Mesenchymal stem cell (in vitro differentiated cells and primary cell): ENCODE measurements around the gene DNAH5.
A peak's percentile ranks its signal among the peaks of the same experiment; 100 is the strongest.

Experiments used
- DNase-seq: peaks from one replicate; pipeline ENCODE4 v3.0.0-alpha.2; 2013
- H2AFZ ChIP-seq: one replicate; pipeline ENCODE4 v1.6.1; 2013; ENCODE audit warnings: low read depth, mild to moderate bottlenecking, control low read depth, inconsistent platforms, low read length, moderate library complexity
- H2AK5ac ChIP-seq: 2 replicates; pipeline ENCODE4 v1.6.1; 2013; ENCODE audit warnings: low read length, moderate library complexity, mild to moderate bottlenecking, inconsistent platforms; ENCODE audit not compliant: severe bottlenecking
- H2BK120ac ChIP-seq: one replicate; pipeline ENCODE4 v1.6.1; 2013; ENCODE audit warnings: low read depth, mild to moderate bottlenecking, inconsistent platforms, low read length, moderate library complexity
- H2BK12ac ChIP-seq, 2 experiments: one replicate each; pipeline ENCODE4 v1.6.1; 2013; ENCODE audit warnings: inconsistent platforms in 2 of 2, low read length in 2 of 2, mild to moderate bottlenecking in 2 of 2, moderate library complexity in 2 of 2, control low read depth in 1 of 2
- H2BK15ac ChIP-seq: one replicate; pipeline ENCODE4 v1.6.1; 2013; ENCODE audit warnings: mild to moderate bottlenecking, low read depth, inconsistent platforms; ENCODE audit not compliant: poor library complexity, severe bottlenecking
- H2BK5ac ChIP-seq: 2 replicates; pipeline ENCODE4 v1.6.1; 2013; ENCODE audit warnings: low read depth, mild to moderate bottlenecking, low read length, control low read depth, inconsistent platforms; ENCODE audit not compliant: poor library complexity, severe bottlenecking
- H3K14ac ChIP-seq, 2 experiments: one replicate each; pipeline ENCODE4 v1.6.1; 2013; ENCODE audit warnings: inconsistent platforms in 2 of 2, low read length in 2 of 2, control low read depth in 1 of 2, mild to moderate bottlenecking in 1 of 2, moderate library complexity in 1 of 2
- H3K18ac ChIP-seq, 2 experiments: one replicate each; pipeline ENCODE4 v1.6.1; 2013; ENCODE audit warnings: inconsistent platforms in 2 of 2, low read length in 2 of 2, control low read depth in 1 of 2, low read depth in 1 of 2, mild to moderate bottlenecking in 1 of 2
- H3K23ac ChIP-seq, 2 experiments: one replicate each; pipeline ENCODE4 v1.6.1; 2013; ENCODE audit warnings: inconsistent platforms in 2 of 2, low read length in 2 of 2, mild to moderate bottlenecking in 2 of 2, moderate library complexity in 2 of 2, control low read depth in 1 of 2
- H3K27ac ChIP-seq: 2 replicates; pipeline ENCODE4 v1.5.1; 2013; ENCODE audit warnings: mild to moderate bottlenecking, moderate library complexity, low read length, control low read depth, inconsistent platforms; ENCODE audit not compliant: poor library complexity, severe bottlenecking
- H3K27me3 ChIP-seq, 2 experiments: 2 replicates each; pipeline versions ENCODE4 v1.6.1 to v1.7.0; 2013; ENCODE audit warnings: low read length in 2 of 2, mild to moderate bottlenecking in 2 of 2, moderate library complexity in 2 of 2, control low read depth in 1 of 2, inconsistent platforms in 1 of 2; ENCODE audit not compliant: control insufficient read depth in 1 of 2, insufficient read depth in 1 of 2
- H3K36me3 ChIP-seq, 2 experiments: 2 replicates each; pipeline versions ENCODE4 v1.6.1 to v1.7.0; 2013; ENCODE audit warnings: low read length in 2 of 2, control low read depth in 1 of 2, inconsistent platforms in 1 of 2, low read depth in 1 of 2, mild to moderate bottlenecking in 1 of 2; ENCODE audit not compliant: insufficient read depth in 2 of 2, control insufficient read depth in 1 of 2
- H3K4ac ChIP-seq, 2 experiments: one replicate each; pipeline ENCODE4 v1.6.1; 2013; ENCODE audit warnings: inconsistent platforms in 2 of 2, low read length in 2 of 2, mild to moderate bottlenecking in 2 of 2, moderate library complexity in 2 of 2, control low read depth in 1 of 2, low read depth in 1 of 2
- H3K4me1 ChIP-seq: 2 replicates; pipeline ENCODE4 v1.6.1; 2013; ENCODE audit warnings: low read depth, low read length, control low read depth; ENCODE audit not compliant: control insufficient read depth, insufficient read depth
- H3K4me2 ChIP-seq: 2 replicates; pipeline ENCODE4 v1.6.1; 2013; ENCODE audit warnings: low read length, mild to moderate bottlenecking, inconsistent platforms; ENCODE audit not compliant: poor library complexity, severe bottlenecking
- H3K4me3 ChIP-seq, 2 experiments: 2 replicates each; pipeline versions ENCODE4 v1.5.1 to v1.7.0; 2013; ENCODE audit warnings: low read length in 2 of 2, mild to moderate bottlenecking in 2 of 2, control low read depth in 1 of 2, low read depth in 1 of 2; ENCODE audit not compliant: insufficient read depth in 1 of 2
- H3K79me1 ChIP-seq: replicated peaks from 2 replicates; pipeline ENCODE4 v1.6.1; 2013; ENCODE audit warnings: mild to moderate bottlenecking, control low read depth, low read length, inconsistent platforms; ENCODE audit not compliant: poor library complexity, severe bottlenecking
- H3K9ac ChIP-seq: 2 replicates; pipeline ENCODE4 v1.7.0; 2013; ENCODE audit warnings: mild to moderate bottlenecking, low read length, moderate library complexity
- H3K9me3 ChIP-seq: 2 replicates; pipeline ENCODE4 v1.7.0; 2013; ENCODE audit warnings: mild to moderate bottlenecking, low read length; ENCODE audit not compliant: control insufficient read depth
- H4K8ac ChIP-seq: one replicate; pipeline ENCODE4 v1.6.1; 2013; ENCODE audit warnings: inconsistent platforms, mild to moderate bottlenecking, low read length, moderate library complexity
- H4K91ac ChIP-seq: one replicate; pipeline ENCODE4 v1.6.1; 2013; ENCODE audit warnings: mild to moderate bottlenecking, low read length, inconsistent platforms
- WGBS: methylation state at CpG from one replicate; pipeline ENCODE4 v1.1.7; 2013; ENCODE audit warnings: mixed read lengths; 5-methylcytosine and 5-hydroxymethylcytosine counted together

Gene DNAH5

GRCh38 chr5:13990896-13991295 lies 46.4 kb upstream of the DNAH5 start:
- no peak for DNase-seq
- Histone ChIP-seq H4K91ac (no peak overlapping the region), H4K8ac (no peak overlapping the region), H3K4me1 (peaks cover 14% of the 10 kb centered on the region), H2BK15ac (no peak overlapping the region), H3K4ac (no peak overlapping the region), H2BK5ac (no peak overlapping the region), H3K23ac (no peak overlapping the region), H3K27me3 (no peaks in the 10 kb centered on the region), H2BK12ac (no peak overlapping the region), H3K4me2 (no peak overlapping the region), H3K36me3 (no peaks in the 10 kb centered on the region), H3K14ac (no peak overlapping the region), H3K79me1 (peaks cover 9% of the 10 kb centered on the region), H2BK120ac (no peak overlapping the region), H2AFZ (no peak overlapping the region), H3K9ac (no peak overlapping the region), H2AK5ac (no peak overlapping the region), H3K27ac (no peak overlapping the region), H3K4me3 (no peak overlapping the region), H3K9me3 (no peaks in the 10 kb centered on the region), H3K18ac (no peak overlapping the region)
- whole genome bisulfite sequencing, result 100% methylated on average over 2 of the region's 2 CpGs

- WGBS, result 80% methylated on average over 1 of the region's 2 CpGs
- DNase-seq, result no peak
- Histone ChIP-seq H3K4me2 (no peak overlapping the region), H3K9me3 (no peaks in the 10 kb centered on the region), H4K8ac (no peak overlapping the region), H3K18ac (no peak overlapping the region), H2AK5ac (peak overlapping the region; percentile 88), H3K27me3 (no peaks in the 10 kb centered on the region), H3K14ac (no peak overlapping the region), H2BK120ac (no peak overlapping the region), H3K4me1 (peaks cover 15% of the 10 kb centered on the region), H3K4ac (no peak overlapping the region), H2BK12ac (no peak overlapping the region), H3K79me1 (peaks cover 9% of the 10 kb centered on the region), H3K23ac (no peak overlapping the region), H2BK5ac (no peak overlapping the region), H4K91ac (no peak overlapping the region), H2AFZ (no peak overlapping the region), H3K27ac (no peak overlapping the region), H3K9ac (no peak overlapping the region), H3K36me3 (no peaks in the 10 kb centered on the region), H2BK15ac (no peak overlapping the region), H3K4me3 (no peak overlapping the region)
Observed at GRCh38 chr5:13989832-13990231, 45.3 kb upstream of the DNAH5 start.

DNA sequence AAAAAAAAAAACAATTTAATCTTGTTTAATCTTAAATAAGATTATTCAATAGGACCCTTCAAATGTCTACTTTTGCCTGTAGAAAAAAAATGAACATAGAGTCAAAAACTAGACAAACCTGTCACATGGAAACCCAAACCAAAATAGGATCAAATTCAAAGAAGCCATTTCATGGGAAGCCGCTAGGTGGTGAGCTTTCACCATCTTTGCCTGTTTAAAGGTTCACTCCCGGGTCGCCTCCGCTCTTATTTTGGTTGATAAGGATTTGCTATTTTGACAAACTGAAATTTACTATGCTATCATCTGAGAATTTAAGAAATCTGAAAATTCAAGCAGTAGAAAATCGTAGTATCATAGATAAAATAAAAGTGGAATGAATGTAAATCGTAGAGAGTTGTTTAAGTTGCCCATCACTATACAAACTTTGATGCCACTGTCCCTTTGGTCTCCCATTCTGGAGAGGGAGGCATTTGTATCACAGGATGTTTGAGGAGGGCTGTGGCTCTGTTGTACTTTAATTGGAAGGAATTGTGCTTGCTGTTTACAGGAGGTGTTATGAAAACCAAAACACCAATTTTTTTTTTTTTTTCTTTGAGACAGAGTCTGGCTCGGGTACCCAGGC lies 43.5 kb upstream of the DNAH5 start:
- Histone ChIP-seq H2BK15ac (no peak overlapping the region), H2BK5ac (no peak overlapping the region), H3K4ac (no peak overlapping the region), H2AK5ac (no peak overlapping the region), H4K8ac (no peak overlapping the region), H3K79me1 (peaks cover 5% of the 10 kb centered on the region), H2BK12ac (no peak overlapping the region), H3K4me1 (peaks cover 8% of the 10 kb centered on the region), H3K4me3 (no peak overlapping the region), H2BK120ac (no peak overlapping the region), H3K9ac (peak overlapping the region; percentile 16), H4K91ac (no peak overlapping the region), H2AFZ (no peak overlapping the region), H3K36me3 (no peaks in the 10 kb centered on the region), H3K14ac (no peak overlapping the region), H3K9me3 (no peaks in the 10 kb centered on the region), H3K18ac (no peak overlapping the region), H3K27ac (no peak overlapping the region), H3K4me2 (no peak overlapping the region), H3K27me3 (no peaks in the 10 kb centered on the region), H3K23ac (no peak overlapping the region)
- 32% methylated on average over 4 of the region's 7 CpGs for WGBS
- peak; percentile 71 for DNase-seq

DNA sequence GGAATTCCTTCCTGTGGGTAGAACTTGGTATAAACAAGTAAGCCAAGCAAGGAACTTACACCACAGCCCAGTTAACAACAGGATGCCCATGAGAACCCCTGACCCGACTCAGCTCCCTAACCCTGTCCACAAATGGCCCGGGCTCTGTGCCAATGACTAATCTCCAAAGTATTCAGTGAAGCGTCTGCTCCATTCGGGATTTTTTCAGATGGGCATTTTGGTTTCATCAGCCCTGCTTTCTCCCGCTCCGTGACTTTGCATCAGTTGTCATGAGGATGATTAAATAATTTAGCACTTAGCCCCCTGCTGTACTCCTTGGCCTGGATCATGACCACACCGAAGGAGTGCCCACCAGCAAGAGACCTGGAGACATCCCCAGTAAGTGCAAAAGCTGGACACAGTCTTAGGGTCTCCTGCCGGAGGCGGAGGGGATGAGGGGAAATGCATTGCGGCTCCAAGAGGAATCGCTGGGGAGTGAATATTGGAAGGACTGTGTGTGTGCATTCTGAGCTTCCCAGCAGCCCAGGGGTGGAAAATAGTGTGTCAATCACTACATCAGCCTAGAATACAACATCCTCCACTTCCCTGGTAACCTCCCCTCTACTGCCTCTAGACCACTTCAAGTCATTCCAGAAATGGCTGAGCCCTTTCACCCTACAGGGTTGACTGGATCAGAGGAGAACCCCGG lies 41.4 kb upstream of the DNAH5 start:
- Histone ChIP-seq H2AK5ac (peak overlapping the region; percentile 94), H3K27me3 (no peaks in the 10 kb centered on the region), H3K27ac (peak overlapping the region; percentile 91), H3K23ac (no peak overlapping the region), H3K9me3 (no peaks in the 10 kb centered on the region), H2BK12ac (peak overlapping the region; percentile 74 to 89), H3K36me3 (no peaks in the 10 kb centered on the region), H3K4ac (peak overlapping the region; percentile 56 to 81), H3K4me1 (peaks cover 8% of the 10 kb centered on the region), H3K18ac (peak overlapping the region; percentile 34 to 92), H2AFZ (peak overlapping the region; percentile 5), H3K14ac (peak overlapping the region in 1 of 2 experiments; percentile 15), H2BK5ac (peak overlapping the region; percentile 83), H3K9ac (peak overlapping the region; percentile 68), H3K79me1 (peaks cover 5% of the 10 kb centered on the region), H3K4me3 (peak overlapping the region in 1 of 2 experiments; percentile 27), H2BK120ac (peak overlapping the region; percentile 85), H2BK15ac (peak overlapping the region; percentile 48), H4K91ac (peak overlapping the region; percentile 83), H3K4me2 (peak overlapping the region; percentile 75), H4K8ac (peak overlapping the region; percentile 84)
- peak; percentile 92 for DNase-seq
- WGBS, result 25% methylated on average over 11 of the region's 12 CpGs
